Liver (tissue), 3 donors: ENCODE data around the gene PYGB.

Experiments
- GABPA ChIP-seq, 2 donors: IDR thresholded peaks in 1 of 2; conservative IDR thresholded peaks in 1 of 2; 2 replicates each; pipeline ENCODE4 v1.6.1; 2016; ENCODE audit warnings: antibody characterized with exemption in 2 of 2, mild to moderate bottlenecking in 1 of 2, moderate library complexity in 1 of 2
- MAX ChIP-seq: IDR thresholded peaks from 2 replicates; pipeline ENCODE4 v1.6.1; 2016; ENCODE audit warnings: antibody characterized with exemption
- RAD21 ChIP-seq, 2 donors: IDR thresholded peaks; 2 replicates each; pipeline ENCODE4 v1.6.1; 2016; ENCODE audit warnings: antibody characterized with exemption in 2 of 2, mild to moderate bottlenecking in 2 of 2
- TAF1 ChIP-seq: conservative IDR thresholded peaks from 2 replicates; pipeline ENCODE4 v1.6.1; 2016; ENCODE audit warnings: antibody characterized with exemption, mild to moderate bottlenecking
- YY1 ChIP-seq: IDR thresholded peaks from 2 replicates; pipeline ENCODE4 v1.6.1; 2016; ENCODE audit warnings: antibody characterized with exemption, mild to moderate bottlenecking
- TF ChIP-seq, protein P1 (sequence below): fragments of 150-350 bp; IDR thresholded peaks from 2 replicates; pipeline ENCODE4 v1.5.1; 2017; ENCODE audit warnings: improper control_type of control experiment, low read depth, low read length; ENCODE audit not compliant: missing input control
- TF ChIP-seq, protein P2 (sequence below): IDR thresholded peaks from 2 replicates; pipeline ENCODE4 v1.6.1; 2016; ENCODE audit warnings: antibody characterized with exemption, mild to moderate bottlenecking
- donor health status: healthy.
- donor health status: healthy.

GRCh38 chr20:25212242-25212641, 35.6 kb upstream of the PYGB start:
- no peak for TF ChIP-seq RAD21 (IDR thresholded peaks at IDR 0.05)
- TF ChIP-seq, protein P1, sequence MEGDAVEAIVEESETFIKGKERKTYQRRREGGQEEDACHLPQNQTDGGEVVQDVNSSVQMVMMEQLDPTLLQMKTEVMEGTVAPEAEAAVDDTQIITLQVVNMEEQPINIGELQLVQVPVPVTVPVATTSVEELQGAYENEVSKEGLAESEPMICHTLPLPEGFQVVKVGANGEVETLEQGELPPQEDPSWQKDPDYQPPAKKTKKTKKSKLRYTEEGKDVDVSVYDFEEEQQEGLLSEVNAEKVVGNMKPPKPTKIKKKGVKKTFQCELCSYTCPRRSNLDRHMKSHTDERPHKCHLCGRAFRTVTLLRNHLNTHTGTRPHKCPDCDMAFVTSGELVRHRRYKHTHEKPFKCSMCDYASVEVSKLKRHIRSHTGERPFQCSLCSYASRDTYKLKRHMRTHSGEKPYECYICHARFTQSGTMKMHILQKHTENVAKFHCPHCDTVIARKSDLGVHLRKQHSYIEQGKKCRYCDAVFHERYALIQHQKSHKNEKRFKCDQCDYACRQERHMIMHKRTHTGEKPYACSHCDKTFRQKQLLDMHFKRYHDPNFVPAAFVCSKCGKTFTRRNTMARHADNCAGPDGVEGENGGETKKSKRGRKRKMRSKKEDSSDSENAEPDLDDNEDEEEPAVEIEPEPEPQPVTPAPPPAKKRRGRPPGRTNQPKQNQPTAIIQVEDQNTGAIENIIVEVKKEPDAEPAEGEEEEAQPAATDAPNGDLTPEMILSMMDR = no peak
- TF ChIP-seq TAF1 = no peak
- TF ChIP-seq, protein P2, sequence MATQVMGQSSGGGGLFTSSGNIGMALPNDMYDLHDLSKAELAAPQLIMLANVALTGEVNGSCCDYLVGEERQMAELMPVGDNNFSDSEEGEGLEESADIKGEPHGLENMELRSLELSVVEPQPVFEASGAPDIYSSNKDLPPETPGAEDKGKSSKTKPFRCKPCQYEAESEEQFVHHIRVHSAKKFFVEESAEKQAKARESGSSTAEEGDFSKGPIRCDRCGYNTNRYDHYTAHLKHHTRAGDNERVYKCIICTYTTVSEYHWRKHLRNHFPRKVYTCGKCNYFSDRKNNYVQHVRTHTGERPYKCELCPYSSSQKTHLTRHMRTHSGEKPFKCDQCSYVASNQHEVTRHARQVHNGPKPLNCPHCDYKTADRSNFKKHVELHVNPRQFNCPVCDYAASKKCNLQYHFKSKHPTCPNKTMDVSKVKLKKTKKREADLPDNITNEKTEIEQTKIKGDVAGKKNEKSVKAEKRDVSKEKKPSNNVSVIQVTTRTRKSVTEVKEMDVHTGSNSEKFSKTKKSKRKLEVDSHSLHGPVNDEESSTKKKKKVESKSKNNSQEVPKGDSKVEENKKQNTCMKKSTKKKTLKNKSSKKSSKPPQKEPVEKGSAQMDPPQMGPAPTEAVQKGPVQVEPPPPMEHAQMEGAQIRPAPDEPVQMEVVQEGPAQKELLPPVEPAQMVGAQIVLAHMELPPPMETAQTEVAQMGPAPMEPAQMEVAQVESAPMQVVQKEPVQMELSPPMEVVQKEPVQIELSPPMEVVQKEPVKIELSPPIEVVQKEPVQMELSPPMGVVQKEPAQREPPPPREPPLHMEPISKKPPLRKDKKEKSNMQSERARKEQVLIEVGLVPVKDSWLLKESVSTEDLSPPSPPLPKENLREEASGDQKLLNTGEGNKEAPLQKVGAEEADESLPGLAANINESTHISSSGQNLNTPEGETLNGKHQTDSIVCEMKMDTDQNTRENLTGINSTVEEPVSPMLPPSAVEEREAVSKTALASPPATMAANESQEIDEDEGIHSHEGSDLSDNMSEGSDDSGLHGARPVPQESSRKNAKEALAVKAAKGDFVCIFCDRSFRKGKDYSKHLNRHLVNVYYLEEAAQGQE = no peak
- TF ChIP-seq GABPA (IDR thresholded peaks at IDR 0.05 in 1 of 2, conservative IDR thresholded peaks at IDR 0.05 in 1 of 2) = no peak
- TF ChIP-seq YY1 = no peak
- TF ChIP-seq MAX = no peak
